HepG2 (cell line): ENCODE data around the gene TFF2. TPM values are rescaled to one million over a fixed set of nuclear protein-coding genes. Genes with fewer than 3 reads are reported as not detected.

ENCODE experiments used
- ATAC-seq: fragments of 200-7000 bp; cut with Tn5 transposase; 3 replicates; pipeline ENCODE4 v1.9.1; 2020; ENCODE audit warnings: mild to moderate bottlenecking, moderate library complexity
- BruUV-seq: library from RNA; stranded (reverse); fragments of 400-500 nt; replicated peaks from 2 replicates; lab custom pipeline; 2021; lab: Mats Ljungman, UMichigan
- CTCF ChIA-PET: fragments of 300-600 bp; formaldehyde crosslinking; extraction: SDS; loops from one replicate; lab custom pipeline; 2021; ENCODE audit warnings: low total read pairs, inconsistent platforms, low intra/inter-chr PET ratio; lab: Yijun Ruan, JAX
- POLR2A ChIA-PET: fragments of 350-600 bp; sonication (Branson Sonifier 250); formaldehyde crosslinking; loops from one replicate; lab custom pipeline; 2020; ENCODE audit warnings: antibody characterized with exemption, inconsistent platforms; lab: Yijun Ruan, JAX
- DNase-seq: peaks from one replicate; pipeline ENCODE4 v3.0.0-alpha.2; 2015; ENCODE audit warnings: low spot score
- FAIRE-seq: peaks from 3 replicates; lab custom pipeline; 2011; peaks lifted over from hg19 to GRCh38; lab: Jason Lieb, UNC
- H2AFZ ChIP-seq: one replicate; pipeline ENCODE4 v1.6.1; 2011; ENCODE audit warnings: low read length, inconsistent platforms
- H3K27ac ChIP-seq: fragments of 300-600 bp; 3 replicates; pipeline ENCODE4 v1.8.0; 2011; ENCODE audit warnings: mixed run types, mild to moderate bottlenecking, mixed read lengths, low read length, inconsistent platforms; ENCODE audit not compliant: insufficient read depth; ENCODE audit errors: extremely low read length
- H3K27me3 ChIP-seq, 2 experiments: fragments of 200-600 bp in 1 of 2; 2 replicates in 1 of 2; 3 replicates in 1 of 2; pipeline versions ENCODE4 v1.6.0 to v1.8.0; 2011; ENCODE audit warnings: low read length in 2 of 2, mild to moderate bottlenecking in 2 of 2, moderate library complexity in 2 of 2, inconsistent platforms in 1 of 2; ENCODE audit not compliant: insufficient read depth in 2 of 2, control insufficient read depth in 1 of 2
- H3K36me3 ChIP-seq, 2 experiments: fragments of 200-600 bp in 1 of 2; replicated peaks in 1 of 2; 2 replicates in 1 of 2; 3 replicates in 1 of 2; pipeline versions ENCODE4 v1.5.1 to v1.8.0; 2011; ENCODE audit warnings: low read length in 2 of 2, inconsistent platforms in 1 of 2; ENCODE audit not compliant: insufficient read depth in 2 of 2, control insufficient read depth in 1 of 2
- H3K4me1 ChIP-seq: 2 replicates; pipeline ENCODE4 v1.5.1; 2012; ENCODE audit warnings: low read length, inconsistent platforms; ENCODE audit not compliant: insufficient read depth
- H3K4me2 ChIP-seq: 2 replicates; pipeline ENCODE4 v1.6.0; 2011; ENCODE audit warnings: low read depth, low read length, inconsistent platforms
- H3K4me3 ChIP-seq, 3 experiments: fragments of 200-600 bp in 1 of 3; sonication (generic), shearing (Covaris generic) in 1 of 3; replicated peaks in 1 of 3; 2 replicates each; pipeline ENCODE4 v1.5.1; 2011 to 2016; ENCODE audit warnings: low read length in 3 of 3, inconsistent platforms in 2 of 3, low read depth in 2 of 3, mild to moderate bottlenecking in 2 of 3, control low read depth in 1 of 3, mixed read lengths in 1 of 3; ENCODE audit not compliant: insufficient read depth in 1 of 3
- H3K79me2 ChIP-seq: one replicate; pipeline ENCODE4 v1.6.1; 2011; ENCODE audit warnings: low read length, inconsistent platforms; ENCODE audit not compliant: insufficient read depth
- H3K9ac ChIP-seq: 2 replicates; pipeline ENCODE4 v1.6.0; 2011; ENCODE audit warnings: mild to moderate bottlenecking, low read depth, low read length, inconsistent platforms; ENCODE audit not compliant: insufficient read depth
- H3K9me3 ChIP-seq: 2 replicates; pipeline ENCODE4 v1.5.1; 2012; ENCODE audit warnings: mild to moderate bottlenecking, low read length
- H4K20me1 ChIP-seq: 2 replicates; pipeline ENCODE4 v1.6.0; 2011; ENCODE audit warnings: inconsistent platforms, mild to moderate bottlenecking, low read length, moderate library complexity; ENCODE audit not compliant: insufficient read depth
- BCL6 ChIP-seq: IDR thresholded peaks from 2 replicates; pipeline ENCODE4 v1.6.1; 2016; ENCODE audit warnings: missing genetic modification reagents, missing compliant biosample characterization
- BHLHE40 ChIP-seq: IDR thresholded peaks from 2 replicates; pipeline ENCODE4 v1.6.1; 2011; ENCODE audit warnings: low read length, improper control_type of control experiment
- EP300 ChIP-seq, 3 experiments: sonication (generic) in 1 of 3; formaldehyde crosslinking in 1 of 3; IDR thresholded peaks; 2 replicates each; pipeline versions ENCODE4 v1.5.1 to v1.6.1; 2011 to 2020; ENCODE audit warnings: low read depth in 2 of 3, low read length in 2 of 3, borderline replicate concordance in 1 of 3, improper control_type of control experiment in 1 of 3, mild to moderate bottlenecking in 1 of 3, missing genetic modification reagents in 1 of 3, moderate library complexity in 1 of 3
- FOXP1 ChIP-seq, 2 experiments: fragments of 450-650 bp in 1 of 2; IDR thresholded peaks; 2 replicates each; pipeline ENCODE4 v1.6.1; 2017 to 2018; ENCODE audit warnings: antibody characterized with exemption in 1 of 2
- PCBP1 ChIP-seq: fragments of 200-400 bp; formaldehyde crosslinking; IDR thresholded peaks from 2 replicates; pipeline ENCODE4 v1.6.1; 2017; ENCODE audit warnings: mild to moderate bottlenecking, low read depth, low read length, borderline replicate concordance
- RARG ChIP-seq: sonication (generic); formaldehyde crosslinking; IDR thresholded peaks from 2 replicates; pipeline ENCODE4 v1.4.0; 2020; ENCODE audit warnings: low read depth, mild to moderate bottlenecking, missing genetic modification reagents
- ZBTB42 ChIP-seq: sonication (generic); formaldehyde crosslinking; IDR thresholded peaks from 2 replicates; pipeline ENCODE4 v1.5.0; 2020; ENCODE audit warnings: mild to moderate bottlenecking, missing genetic modification reagents
- ZNF143 ChIP-seq: sonication (generic); formaldehyde crosslinking; IDR thresholded peaks from 2 replicates; pipeline ENCODE4 v1.4.0; 2020; ENCODE audit warnings: missing genetic modification reagents
- ZNF251 ChIP-seq: sonication (generic); formaldehyde crosslinking; IDR thresholded peaks from 2 replicates; pipeline ENCODE4 v1.9.0; 2021; ENCODE audit warnings: mild to moderate bottlenecking, missing genetic modification reagents
- WGBS: methylation state at CpG from one replicate; pipeline ENCODE4 v1.1.6; 2017; ENCODE audit warnings: low lambda C conversion rate; 5-methylcytosine and 5-hydroxymethylcytosine counted together
- in situ Hi-C: cut with HindIII; loops from 2 replicates; pipeline ENCODE4 v1.10.0; 2017; ENCODE audit warnings: low pct_unique_long_range_greater_than_20kb; ENCODE audit not compliant: extremely low pct_ligation_motif_present
- intact Hi-C: fragments of 100-400 bp; cut with micrococcal nuclease; formaldehyde crosslinking; loops from one replicate; pipeline ENCODE4 v1.10.0; 2022; ENCODE audit not compliant: unreplicated experiment
- polyA plus RNA-seq, 8 experiments: library from polyadenylated mRNA; depleted of rRNA in 3 of 8; stranded (reverse) in 7 of 8; unstranded in 1 of 8; fragments of >200 nt; fragmentation: Illumina TruSeq in 4 of 8; extraction: Trizol in 4 of 8; gene quantifications; 2 replicates each; pipeline versions ENCODE4 v1.2.1 to v1.2.3, GENCODE V29; 2011 to 2016; ENCODE audit warnings: low read depth in 4 of 8, missing spikeins in 1 of 8, mixed read lengths in 1 of 8; ENCODE audit not compliant: insufficient read depth in 1 of 8
- total RNA-seq, 5 experiments: library from RNA; depleted of rRNA; stranded (reverse); fragments of >200 nt; fragmentation: Illumina TruSeq; extraction: Trizol; gene quantifications; 2 replicates each; pipeline ENCODE4 v1.2.3, GENCODE V29; 2016; ENCODE audit warnings: low read depth in 1 of 5
- TF ChIP-seq, protein P1 (sequence below): sonication (generic); formaldehyde crosslinking; IDR thresholded peaks from 2 replicates; pipeline ENCODE4 v1.4.0; 2020; ENCODE audit warnings: missing genetic modification reagents
- TF ChIP-seq, protein P2 (sequence below): IDR thresholded peaks from 2 replicates; pipeline ENCODE4 v1.6.1; 2016; ENCODE audit warnings: missing compliant biosample characterization, missing genetic modification reagents, borderline replicate concordance
- TF ChIP-seq, protein P3 (sequence below): sonication (generic); formaldehyde crosslinking; IDR thresholded peaks from 2 replicates; pipeline ENCODE4 v1.4.0; 2020; ENCODE audit warnings: mild to moderate bottlenecking, missing genetic modification reagents
- TF ChIP-seq, protein P4 (sequence below): sonication (generic); formaldehyde crosslinking; IDR thresholded peaks from 2 replicates; pipeline ENCODE4 v1.4.0; 2020; ENCODE audit warnings: missing genetic modification reagents

TFF2 gene
- total and polyA plus RNA-seq, 2 of the 13 experiments (the other 11 are each of a cell fraction or from before 2014, with no cell fraction given) = 1.5 TPM; not detected in 1

DNA sequence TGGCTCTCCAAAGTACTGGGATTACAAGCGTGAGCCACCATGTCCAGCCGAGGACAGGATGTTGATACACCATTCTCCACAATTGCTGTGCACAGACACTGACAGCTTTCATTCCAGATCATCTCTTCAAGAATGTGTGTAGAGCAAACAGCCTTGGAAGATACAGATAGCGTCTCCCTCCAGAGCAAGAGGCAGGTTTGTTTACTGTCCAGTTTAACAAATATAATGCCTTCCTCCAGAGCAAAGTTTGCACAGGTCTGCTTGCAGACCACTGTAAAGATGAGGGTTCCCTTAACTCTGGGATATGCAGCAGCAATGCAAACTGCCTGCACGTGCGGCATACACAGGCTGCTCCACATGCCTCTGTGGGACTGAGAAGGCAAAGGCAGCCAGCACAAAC is 40.5 kb upstream of the TFF2 start:
- Histone ChIP-seq H3K4me3 (no peak overlapping the region), H3K9me3 (no peaks in the 10 kb centered on the region), H3K27ac (no peak overlapping the region), H2AFZ (no peak overlapping the region), H3K4me2 (peak overlapping the region; percentile 36), H4K20me1 (no peaks in the 10 kb centered on the region), H3K27me3 (no peaks in the 10 kb centered on the region), H3K36me3 (no peaks in the 10 kb centered on the region), H3K79me2 (no peaks in the 10 kb centered on the region), H3K4me1 (peaks cover 75% of the 10 kb centered on the region), H3K9ac (no peak overlapping the region)
- intact Hi-C loops = no loop called here
- WGBS = 7% methylated on average over 2 of the region's 5 CpGs
- BruUV-seq = no TSS peak
- in situ Hi-C loops = no loop called here
- ATAC-seq (peak; percentile 42), FAIRE-seq (no peak), DNase-seq (no peak)
- CTCF ChIA-PET = no interaction called here
- POLR2A ChIA-PET = interaction anchor here (0.9 kb wide), 1 partner anchor 10 kb away, joined by 3 read pairs; no protein-coding TSS in a partner anchor
- TF ChIP-seq, protein P1, sequence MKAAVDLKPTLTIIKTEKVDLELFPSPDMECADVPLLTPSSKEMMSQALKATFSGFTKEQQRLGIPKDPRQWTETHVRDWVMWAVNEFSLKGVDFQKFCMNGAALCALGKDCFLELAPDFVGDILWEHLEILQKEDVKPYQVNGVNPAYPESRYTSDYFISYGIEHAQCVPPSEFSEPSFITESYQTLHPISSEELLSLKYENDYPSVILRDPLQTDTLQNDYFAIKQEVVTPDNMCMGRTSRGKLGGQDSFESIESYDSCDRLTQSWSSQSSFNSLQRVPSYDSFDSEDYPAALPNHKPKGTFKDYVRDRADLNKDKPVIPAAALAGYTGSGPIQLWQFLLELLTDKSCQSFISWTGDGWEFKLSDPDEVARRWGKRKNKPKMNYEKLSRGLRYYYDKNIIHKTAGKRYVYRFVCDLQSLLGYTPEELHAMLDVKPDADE (CRISPR knock-in tag) = no peak
- TF ChIP-seq ZNF251 = no peak
- TF ChIP-seq FOXP1 (IDR thresholded peaks at IDR 0.05) = no peak
- TF ChIP-seq FOXP1 (CRISPR knock-in tag; IDR thresholded peaks at IDR 0.05) = peak; percentile 56; the same call in 1 of the 2 replicates
- TF ChIP-seq ZNF143 (CRISPR knock-in tag) = 0 out of 2 replicates have a peak, but pooled peaks have one; percentile 16
- peak; percentile 43; the same call in 1 of the 2 replicates for TF ChIP-seq BCL6 (CRISPR knock-in tag)
- peak; percentile 78 for TF ChIP-seq BHLHE40
- no peak for TF ChIP-seq ZBTB42
- TF ChIP-seq, protein P2, sequence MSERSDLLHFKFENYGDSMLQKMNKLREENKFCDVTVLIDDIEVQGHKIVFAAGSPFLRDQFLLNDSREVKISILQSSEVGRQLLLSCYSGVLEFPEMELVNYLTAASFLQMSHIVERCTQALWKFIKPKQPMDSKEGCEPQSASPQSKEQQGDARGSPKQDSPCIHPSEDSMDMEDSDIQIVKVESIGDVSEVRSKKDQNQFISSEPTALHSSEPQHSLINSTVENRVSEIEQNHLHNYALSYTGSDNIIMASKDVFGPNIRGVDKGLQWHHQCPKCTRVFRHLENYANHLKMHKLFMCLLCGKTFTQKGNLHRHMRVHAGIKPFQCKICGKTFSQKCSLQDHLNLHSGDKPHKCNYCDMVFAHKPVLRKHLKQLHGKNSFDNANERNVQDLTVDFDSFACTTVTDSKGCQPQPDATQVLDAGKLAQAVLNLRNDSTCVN (CRISPR knock-in tag) = peak; percentile 92; the same call in 1 of the 2 replicates
- no peak for TF ChIP-seq RARG (CRISPR knock-in tag)
- TF ChIP-seq EP300 (IDR thresholded peaks at IDR 0.05; ENCODE audit: low read depth in 2 of 2, low read length in 2 of 2) = peak in 1 of 2 experiments; percentile 13; a peak in 1 of 4 replicates
- no peak for TF ChIP-seq EP300 (CRISPR knock-in tag; IDR thresholded peaks at IDR 0.05; ENCODE audit: borderline replicate concordance)
- TF ChIP-seq, protein P3, sequence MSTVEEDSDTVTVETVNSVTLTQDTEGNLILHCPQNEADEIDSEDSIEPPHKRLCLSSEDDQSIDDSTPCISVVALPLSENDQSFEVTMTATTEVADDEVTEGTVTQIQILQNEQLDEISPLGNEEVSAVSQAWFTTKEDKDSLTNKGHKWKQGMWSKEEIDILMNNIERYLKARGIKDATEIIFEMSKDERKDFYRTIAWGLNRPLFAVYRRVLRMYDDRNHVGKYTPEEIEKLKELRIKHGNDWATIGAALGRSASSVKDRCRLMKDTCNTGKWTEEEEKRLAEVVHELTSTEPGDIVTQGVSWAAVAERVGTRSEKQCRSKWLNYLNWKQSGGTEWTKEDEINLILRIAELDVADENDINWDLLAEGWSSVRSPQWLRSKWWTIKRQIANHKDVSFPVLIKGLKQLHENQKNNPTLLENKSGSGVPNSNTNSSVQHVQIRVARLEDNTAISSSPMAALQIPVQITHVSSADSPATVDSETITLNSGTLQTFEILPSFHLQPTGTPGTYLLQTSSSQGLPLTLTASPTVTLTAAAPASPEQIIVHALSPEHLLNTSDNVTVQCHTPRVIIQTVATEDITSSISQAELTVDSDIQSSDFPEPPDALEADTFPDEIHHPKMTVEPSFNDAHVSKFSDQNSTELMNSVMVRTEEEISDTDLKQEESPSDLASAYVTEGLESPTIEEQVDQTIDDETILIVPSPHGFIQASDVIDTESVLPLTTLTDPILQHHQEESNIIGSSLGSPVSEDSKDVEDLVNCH (CRISPR knock-in tag) = no peak
- no peak for TF ChIP-seq PCBP1
- TF ChIP-seq, protein P4, sequence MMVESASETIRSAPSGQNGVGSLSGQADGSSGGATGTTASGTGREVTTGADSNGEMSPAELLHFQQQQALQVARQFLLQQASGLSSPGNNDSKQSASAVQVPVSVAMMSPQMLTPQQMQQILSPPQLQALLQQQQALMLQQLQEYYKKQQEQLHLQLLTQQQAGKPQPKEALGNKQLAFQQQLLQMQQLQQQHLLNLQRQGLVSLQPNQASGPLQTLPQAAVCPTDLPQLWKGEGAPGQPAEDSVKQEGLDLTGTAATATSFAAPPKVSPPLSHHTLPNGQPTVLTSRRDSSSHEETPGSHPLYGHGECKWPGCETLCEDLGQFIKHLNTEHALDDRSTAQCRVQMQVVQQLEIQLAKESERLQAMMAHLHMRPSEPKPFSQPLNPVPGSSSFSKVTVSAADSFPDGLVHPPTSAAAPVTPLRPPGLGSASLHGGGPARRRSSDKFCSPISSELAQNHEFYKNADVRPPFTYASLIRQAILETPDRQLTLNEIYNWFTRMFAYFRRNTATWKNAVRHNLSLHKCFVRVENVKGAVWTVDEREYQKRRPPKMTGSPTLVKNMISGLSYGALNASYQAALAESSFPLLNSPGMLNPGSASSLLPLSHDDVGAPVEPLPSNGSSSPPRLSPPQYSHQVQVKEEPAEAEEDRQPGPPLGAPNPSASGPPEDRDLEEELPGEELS (CRISPR knock-in tag) = peak; percentile 31; the same call in 1 of the 2 replicates
